AG10803 (cell line): ENCODE data around the gene EEFSEC.

Experiments
- DNase-seq: peaks from one replicate; pipeline ENCODE4 v3.0.0; 2010; ENCODE audit warnings: low read depth
- H3K4me3 ChIP-seq: 2 replicates; pipeline ENCODE4 v1.5.1; 2011; ENCODE audit warnings: mild to moderate bottlenecking, low read length, control low read depth
- TF ChIP-seq, protein P1 (sequence below): conservative IDR thresholded peaks from 2 replicates; pipeline ENCODE4 v1.5.1; 2011; ENCODE audit warnings: mild to moderate bottlenecking, low read length, control low read depth, inconsistent platforms

EEFSEC gene

DNA sequence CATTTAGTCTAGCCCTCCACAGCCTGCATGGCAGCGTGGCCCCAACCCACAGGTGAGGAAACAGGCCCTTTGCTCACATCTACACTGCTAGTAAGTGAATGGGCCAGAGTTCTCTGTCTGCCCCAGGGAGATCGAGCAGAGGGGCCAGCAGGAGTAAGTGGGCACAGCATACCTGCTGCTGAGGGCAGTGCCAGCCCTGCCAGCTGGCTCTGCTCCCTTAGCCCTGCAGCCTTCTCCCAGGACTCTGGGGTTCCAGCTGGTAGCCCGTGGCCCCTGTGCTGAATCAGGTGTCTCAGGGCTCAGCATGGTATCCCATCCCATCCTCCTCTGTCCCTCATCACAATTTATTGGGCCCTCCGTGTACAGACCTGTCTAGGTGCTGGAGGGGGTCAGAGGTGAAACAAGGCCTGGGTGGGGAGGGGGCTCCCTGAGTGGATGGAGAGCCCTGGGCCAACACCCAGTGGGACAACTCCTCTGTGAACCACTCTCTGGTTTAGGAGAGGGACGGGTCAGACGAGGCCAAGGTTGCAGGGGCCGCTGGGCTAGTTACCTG lies 211.6 kb downstream of the EEFSEC start:
- H3K4me3 ChIP-seq = no peak overlapping the region
- DNase-seq = no peak
- TF ChIP-seq, protein P1, sequence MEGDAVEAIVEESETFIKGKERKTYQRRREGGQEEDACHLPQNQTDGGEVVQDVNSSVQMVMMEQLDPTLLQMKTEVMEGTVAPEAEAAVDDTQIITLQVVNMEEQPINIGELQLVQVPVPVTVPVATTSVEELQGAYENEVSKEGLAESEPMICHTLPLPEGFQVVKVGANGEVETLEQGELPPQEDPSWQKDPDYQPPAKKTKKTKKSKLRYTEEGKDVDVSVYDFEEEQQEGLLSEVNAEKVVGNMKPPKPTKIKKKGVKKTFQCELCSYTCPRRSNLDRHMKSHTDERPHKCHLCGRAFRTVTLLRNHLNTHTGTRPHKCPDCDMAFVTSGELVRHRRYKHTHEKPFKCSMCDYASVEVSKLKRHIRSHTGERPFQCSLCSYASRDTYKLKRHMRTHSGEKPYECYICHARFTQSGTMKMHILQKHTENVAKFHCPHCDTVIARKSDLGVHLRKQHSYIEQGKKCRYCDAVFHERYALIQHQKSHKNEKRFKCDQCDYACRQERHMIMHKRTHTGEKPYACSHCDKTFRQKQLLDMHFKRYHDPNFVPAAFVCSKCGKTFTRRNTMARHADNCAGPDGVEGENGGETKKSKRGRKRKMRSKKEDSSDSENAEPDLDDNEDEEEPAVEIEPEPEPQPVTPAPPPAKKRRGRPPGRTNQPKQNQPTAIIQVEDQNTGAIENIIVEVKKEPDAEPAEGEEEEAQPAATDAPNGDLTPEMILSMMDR = no peak

DNA sequence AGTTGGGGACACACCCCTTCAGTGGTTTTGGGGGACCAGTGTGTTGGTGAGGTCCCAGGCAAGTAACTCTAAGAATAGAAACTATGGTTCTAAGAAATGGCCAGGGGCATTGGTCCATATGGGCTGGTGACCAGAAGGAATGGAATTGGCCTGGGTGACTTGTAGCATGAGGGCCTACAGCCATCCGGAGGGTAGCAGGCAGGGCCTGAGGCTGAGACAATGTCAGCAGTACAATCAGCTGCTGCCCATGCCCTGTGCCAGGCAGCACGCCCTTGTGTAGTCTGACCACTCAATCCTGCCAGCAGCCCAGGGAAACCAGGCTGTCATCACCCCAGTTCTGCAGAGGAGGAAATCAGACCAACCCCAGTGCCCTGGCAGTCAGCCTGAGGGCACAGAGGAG lies 212.9 kb downstream of the EEFSEC start:
- no peak for DNase-seq
- no peak overlapping the region for H3K4me3 ChIP-seq
- TF ChIP-seq, protein P1 = no peak

GRCh38 chr3:128366652-128367051 lies 213.4 kb downstream of the EEFSEC start:
- H3K4me3 ChIP-seq = no peak overlapping the region
- no peak for DNase-seq
- TF ChIP-seq, protein P1 = no peak

- TF ChIP-seq, protein P1 = no peak
- H3K4me3 ChIP-seq = no peak overlapping the region
- DNase-seq = no peak
These were observed 213.9 kb downstream of the EEFSEC start for GRCh38 chr3:128367221-128367620.

- peak; percentile 34 for DNase-seq
- H3K4me3 ChIP-seq = no peak overlapping the region
- TF ChIP-seq, protein P1 = no peak
These were observed 214.5 kb downstream of the EEFSEC start for GRCh38 chr3:128367761-128368160.

DNA sequence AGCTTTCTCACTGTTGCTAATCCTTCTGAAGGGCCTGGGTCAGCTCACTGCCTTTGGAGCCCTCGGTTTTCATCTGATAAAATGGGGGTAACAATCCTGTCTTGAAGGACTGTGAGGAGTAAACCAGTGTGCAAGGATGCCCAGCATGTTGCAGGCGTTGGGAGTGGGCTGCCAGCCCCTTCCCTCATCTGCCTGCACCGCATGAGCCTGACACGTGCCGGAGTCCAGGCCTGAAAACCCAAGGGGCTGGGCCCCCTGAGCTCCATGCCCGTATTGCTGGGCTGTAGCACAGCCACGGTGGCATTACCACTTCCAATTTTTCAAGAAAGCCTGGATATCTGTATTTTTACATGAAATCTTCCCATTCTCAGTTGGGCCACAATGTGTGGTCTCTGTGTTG lies 215.3 kb downstream of the EEFSEC start:
- no peak overlapping the region for H3K4me3 ChIP-seq
- no peak for DNase-seq
- TF ChIP-seq, protein P1 = no peak

- TF ChIP-seq, protein P1 = no peak
- DNase-seq = no peak
- no peak overlapping the region for H3K4me3 ChIP-seq
These were observed 215.9 kb downstream of the EEFSEC start for GRCh38 chr3:128369121-128369703.
